Umbilical cord (tissue), 2 donors: ENCODE results near the gene DNAH17. TPM values are rescaled to one million over a fixed set of nuclear protein-coding genes. Genes with fewer than 3 reads are reported as not detected.

Experiments used
- DNase-seq: peaks from one replicate; pipeline ENCODE4 v3.0.0-alpha.2; 2015; ENCODE audit warnings: low spot score
- total RNA-seq: library from RNA; depleted of rRNA; stranded (reverse); fragments of >200 nt; gene quantifications from one replicate; pipeline ENCODE4 v1.2.3, GENCODE V29; 2014; ENCODE audit warnings: low replicate concordance; ENCODE audit not compliant: insufficient read depth

The DNAH17 gene
- total RNA-seq, 1 donor from 2014 or later, result not detected

DNA sequence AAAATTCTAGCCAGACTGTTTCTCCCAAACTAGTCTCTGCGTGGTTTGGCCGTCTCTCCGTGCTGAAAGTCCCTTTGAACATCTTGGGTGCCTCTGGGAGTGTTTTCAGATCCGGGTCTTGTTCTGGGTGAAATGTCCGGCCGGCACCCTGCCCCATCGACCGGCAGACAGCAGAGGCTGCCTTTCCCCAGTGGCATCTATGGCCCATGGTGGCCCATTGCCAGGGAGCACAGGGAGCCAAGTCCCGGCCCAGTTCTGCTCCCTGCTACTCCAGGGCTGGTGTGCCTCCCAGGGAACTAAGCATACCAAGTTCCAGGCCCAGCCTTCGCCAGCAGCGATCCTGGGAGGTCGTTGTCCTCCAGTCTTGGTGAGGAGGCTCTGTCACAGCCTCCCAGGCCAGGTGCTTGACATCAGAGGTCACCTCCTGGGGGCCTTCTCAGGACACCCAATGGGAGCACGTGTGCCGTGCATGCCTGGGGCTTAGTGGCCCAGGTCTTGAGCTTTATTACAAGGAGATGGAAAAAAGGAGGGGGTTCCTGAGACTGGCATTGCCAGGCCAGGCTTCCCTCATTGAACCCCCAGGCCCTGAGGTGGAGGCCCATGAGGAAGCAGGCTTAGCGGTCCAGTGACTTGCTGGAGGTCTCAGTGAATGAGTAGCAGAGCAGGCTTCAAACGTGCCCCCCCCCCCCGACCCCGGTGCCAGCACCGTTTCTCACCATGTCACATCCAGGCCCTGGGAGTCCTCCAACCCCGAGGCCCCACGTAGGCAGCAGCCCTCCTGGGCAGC, 144.8 kb downstream of the DNAH17 start:
- DNase-seq, result no peak

DNA sequence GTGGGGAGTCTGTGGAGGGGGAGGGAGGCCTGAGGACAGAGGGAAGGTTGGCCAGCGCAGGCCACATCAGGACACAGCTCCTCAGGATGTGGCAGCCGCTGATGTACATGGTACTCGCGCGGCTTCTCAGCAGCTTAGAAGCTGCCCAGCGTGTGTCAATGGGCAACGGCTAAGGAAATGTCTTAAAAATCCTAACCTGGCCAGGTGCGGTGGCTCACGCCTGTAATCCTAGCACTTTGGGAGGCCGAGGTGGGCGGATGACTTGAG, 145.6 kb downstream of the DNAH17 start:
- DNase-seq, result no peak

DNA sequence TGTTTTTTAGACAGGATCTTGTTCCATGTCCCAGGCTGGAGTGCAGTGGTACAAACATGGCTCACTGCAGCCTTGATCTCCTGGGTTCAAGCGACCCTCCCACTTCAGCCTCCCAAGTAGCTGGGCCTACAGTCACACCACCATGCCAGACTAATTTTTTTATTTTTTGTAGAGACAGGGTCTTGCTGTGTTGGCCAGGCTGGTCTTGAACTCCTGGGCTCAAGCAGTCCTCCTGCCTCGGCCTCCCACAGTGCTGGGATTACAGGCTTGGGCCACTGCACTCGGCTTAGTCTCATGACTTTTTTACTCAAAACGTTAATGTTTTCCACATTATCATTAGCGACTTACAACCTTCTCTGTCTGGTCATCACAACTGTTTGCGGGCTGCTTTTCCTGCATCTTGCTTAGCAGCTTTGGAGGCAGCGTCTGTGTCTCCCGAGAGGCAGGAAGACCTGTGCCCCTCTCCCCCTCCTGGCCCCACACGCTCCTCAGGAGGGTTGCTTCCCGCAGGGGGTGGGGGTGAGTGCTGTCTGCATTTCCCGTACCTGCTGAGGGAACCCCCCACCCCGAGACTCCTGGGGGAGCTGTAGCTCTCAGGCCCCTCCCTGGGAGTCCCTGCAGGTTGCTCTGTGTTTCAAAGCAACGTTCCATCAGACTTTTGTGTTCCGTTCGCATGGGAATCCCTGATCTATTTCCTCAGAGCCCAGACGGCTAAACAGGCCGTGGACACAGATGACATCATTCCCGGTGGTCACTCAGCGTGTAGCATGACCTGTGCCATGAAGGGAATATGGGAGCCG, 146.1 kb downstream of the DNAH17 start:
- no peak for DNase-seq

DNA sequence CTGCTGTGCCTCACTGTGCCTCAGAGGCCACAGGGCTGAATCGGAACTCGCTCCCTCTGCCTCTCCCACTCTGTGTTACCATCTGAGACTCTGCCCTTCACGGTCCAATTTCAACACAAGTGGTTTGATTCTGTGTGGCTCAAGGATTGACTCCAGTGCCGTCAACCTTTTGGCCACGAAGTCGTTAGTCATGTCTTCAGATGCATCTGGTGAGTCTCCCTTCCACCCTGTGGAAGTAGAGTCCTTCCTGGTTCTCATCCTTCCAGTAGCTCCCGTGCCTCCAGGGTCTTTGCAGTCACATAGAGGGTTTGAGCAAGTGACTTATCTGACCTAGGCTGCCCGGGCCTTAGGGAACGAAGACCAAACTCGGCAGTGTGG, 147.6 kb downstream of the DNAH17 start:
- DNase-seq, result no peak

DNA sequence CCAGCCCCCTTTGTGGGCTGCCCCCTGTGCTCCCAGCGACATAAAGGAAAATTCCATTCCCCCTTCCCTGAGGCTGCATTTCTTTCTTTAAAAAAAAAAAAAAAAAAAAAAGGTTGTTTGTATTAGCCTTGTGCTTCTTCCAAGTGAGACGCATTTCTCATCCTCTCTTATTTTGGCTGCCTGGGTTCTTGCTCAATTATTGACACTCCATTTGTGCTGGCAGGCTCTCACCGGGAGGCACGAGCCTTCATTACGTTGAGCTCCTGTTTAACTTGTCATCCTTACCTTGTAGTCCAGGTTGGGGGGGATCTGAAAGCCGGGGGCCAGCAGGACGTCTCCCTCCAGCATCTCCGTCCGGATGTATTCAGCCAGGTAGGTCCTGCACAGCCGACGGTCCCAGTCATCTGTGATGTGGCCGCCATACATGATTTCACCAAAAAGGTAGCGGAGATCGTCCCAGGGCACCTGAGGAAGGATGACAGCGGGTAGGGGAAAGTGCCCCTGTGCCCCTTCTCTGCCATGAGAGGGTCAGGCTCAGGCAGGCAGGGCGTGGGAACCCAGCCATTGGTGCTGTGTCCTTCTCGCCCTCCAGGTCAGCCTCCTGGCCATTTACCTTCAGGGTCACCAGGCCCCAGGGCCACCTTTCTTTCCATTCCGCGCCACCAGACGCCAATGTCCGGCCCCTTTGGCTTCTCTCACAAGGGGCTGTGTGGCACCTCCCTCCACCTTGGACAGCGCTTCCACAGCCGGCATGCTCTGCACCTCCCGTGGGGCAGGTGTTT, 148.2 kb downstream of the DNAH17 start:
- no peak for DNase-seq

DNA sequence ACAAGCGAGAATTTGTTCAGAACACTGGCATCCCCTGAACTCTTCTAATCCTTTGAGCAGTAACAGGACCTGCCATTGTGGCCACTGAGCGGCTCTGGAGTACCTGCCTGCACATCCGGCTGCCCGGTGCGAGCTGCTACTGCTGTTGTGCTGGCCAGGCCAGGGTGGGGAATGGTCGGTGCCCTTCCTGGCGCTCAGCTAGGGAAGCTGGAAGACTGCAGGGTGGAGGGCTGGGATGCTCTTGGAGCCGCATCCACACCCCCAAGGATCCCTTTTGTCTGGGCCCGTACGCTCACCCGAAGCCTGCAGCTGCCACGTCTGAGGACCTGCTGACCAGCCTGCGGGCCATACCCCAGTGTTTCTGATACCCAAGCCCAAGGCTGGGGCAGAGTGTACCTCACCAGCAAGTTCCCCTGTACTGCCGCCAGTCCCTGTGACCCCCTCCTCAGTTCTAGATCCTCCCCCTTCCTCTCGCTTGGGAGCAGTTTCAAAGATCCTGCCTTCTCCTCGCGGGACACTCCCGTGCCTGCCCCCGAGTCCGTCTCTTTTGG, 149.1 kb downstream of the DNAH17 start:
- no peak for DNase-seq

DNA sequence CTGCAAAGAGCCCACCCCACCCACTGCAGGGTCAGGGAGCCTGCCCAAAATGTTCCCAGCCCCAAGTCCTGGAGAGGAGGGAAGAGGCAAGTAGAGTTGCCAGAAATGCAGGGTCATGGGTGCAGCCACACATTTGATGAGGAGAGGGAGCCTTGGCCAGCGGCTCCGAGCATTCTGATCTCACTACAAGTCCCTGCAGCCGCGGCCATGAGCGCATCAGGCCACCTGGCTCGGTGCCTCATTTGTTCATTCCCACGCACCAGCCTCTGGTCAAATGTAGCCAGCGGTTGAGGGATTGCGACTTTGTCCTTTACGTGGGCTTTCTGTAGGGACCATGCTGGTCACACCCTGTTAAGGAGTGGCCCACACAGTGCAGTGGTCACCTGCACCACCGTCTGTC, 150.1 kb downstream of the DNAH17 start:
- DNase-seq, result no peak

DNA sequence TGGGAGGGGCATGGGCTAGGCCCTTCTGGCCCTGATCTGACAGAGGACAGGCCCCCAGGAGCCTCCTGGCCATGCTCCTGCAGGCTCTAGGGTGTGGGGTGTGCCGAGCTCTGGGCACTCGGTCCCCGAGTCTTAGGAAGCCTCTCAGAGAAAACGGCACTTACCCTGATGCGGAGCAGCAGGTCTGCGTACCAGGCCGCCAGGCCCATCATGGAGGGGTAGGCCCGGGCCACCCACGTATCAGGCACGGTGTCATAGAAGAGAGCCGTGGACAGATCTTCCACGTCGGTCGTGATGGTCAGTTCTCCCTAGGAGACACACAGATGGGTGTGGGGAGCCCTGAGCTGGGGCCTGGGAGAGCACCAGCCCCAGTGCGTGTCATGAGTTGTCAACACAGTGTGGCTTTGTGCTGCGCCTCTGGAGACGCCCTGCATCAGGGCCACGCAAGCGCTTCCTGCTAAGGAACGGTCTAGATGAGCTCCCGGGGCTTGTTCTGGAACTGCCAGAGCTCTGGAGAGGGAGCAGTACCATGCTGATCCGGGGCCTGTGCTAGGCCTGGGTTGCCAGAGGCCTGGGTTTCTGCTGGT, 150.8 kb downstream of the DNAH17 start:
- DNase-seq, result no peak

DNA sequence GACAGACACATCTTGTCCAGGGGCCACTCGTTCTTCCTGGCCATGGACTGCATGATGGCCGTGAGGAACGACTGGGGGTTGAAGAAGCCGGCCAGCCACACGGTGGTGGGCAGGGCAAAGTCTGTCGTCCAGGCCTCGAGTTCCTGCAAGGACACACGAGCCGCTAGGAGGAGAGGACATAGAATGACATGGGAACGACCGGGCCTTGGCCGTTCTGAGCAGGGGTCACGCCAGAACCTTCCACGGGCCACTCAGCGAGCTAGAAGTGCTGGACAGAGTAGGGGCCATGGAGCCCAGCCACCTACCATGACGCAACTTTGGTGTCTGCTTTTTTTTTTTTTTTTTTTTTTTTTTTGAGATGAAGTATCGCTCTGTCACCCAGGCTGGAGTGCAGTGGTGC, 151.8 kb downstream of the DNAH17 start:
- DNase-seq, result no peak

DNA sequence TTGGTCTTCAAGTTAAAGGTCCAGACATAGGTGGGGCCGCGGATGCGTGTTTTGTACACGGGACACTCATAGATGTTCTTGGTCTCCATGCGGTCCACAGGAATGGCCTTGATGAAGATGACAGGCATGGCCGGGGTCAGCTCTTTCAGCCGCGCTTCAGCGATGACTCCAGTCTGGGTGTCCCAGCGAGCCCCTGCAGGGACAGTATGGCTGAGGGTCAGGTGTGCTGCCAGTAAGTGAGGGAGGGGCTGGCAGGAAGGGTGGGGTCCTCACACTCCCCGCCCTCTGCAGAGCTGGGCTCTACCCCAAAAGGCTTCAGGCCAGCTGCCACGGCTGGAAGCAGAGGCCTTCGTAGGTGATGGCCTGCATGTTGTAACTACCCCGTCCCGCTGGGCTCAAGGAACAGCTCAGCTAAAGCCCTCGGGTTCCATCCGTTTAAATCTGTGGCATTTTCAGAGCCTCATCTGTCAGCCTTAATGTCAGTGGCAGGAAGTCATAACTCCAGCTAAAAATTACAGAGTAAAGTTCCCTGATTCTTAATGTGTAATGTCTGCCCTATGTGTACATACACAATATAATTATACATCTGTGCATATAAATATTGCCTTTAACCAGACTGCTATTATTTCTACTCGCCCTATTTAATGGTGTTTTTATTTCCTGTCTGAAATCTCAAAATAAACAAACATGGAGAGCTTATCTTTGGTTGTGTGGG, 153.1 kb downstream of the DNAH17 start:
- DNase-seq, result no peak

DNA sequence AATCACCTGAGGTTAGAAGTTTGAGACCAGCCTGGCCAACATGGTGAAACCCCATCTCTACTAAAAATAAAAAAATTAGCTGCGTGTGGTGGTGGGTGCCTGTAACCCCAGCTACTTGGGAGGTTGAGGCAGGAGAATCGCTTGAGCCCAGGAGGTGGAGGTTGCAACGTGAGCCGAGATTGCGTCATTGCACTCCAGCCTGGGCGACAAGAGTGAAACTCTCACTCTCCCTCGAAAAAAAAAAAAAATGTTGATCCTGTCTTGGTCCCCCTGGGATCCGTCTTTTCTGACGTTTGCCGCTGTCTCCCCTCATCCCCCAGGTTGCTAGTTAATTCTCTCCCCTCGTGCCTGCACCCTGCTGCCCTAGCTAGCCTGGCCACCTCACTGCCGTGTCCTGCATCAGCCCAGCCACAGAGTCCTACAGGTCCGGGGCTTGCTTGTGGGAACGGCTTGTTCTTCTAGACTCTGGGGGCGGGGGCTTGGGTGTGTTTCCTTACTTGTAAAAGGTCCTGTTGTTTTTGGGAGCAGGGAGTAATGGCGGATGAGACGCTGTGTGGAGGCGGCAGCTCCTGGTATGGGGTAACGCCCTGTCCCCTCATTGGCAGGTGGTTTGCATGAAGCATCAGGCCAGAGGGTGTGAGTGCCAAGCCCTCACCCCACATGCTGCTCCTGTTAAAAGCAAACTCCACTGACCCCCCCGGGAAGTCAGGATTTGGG, 154.2 kb downstream of the DNAH17 start:
- no peak for DNase-seq

DNA sequence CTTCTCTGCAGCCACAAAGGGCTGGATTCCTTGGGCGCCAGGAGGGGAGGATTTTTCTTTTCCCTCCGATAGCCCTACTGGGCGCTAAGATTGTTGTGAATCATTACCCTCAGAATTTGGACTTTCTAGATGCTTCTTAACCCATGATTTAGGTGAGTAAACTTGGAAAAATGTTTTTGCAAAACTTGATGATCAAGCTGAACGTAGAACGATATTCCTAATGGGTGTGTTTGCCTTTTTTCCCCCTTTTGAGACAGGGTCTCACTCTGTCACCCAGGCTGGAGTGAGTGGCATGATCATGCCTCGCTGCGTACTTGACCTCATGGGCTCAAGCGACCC, 155.0 kb downstream of the DNAH17 start:
- DNase-seq, result no peak

DNA sequence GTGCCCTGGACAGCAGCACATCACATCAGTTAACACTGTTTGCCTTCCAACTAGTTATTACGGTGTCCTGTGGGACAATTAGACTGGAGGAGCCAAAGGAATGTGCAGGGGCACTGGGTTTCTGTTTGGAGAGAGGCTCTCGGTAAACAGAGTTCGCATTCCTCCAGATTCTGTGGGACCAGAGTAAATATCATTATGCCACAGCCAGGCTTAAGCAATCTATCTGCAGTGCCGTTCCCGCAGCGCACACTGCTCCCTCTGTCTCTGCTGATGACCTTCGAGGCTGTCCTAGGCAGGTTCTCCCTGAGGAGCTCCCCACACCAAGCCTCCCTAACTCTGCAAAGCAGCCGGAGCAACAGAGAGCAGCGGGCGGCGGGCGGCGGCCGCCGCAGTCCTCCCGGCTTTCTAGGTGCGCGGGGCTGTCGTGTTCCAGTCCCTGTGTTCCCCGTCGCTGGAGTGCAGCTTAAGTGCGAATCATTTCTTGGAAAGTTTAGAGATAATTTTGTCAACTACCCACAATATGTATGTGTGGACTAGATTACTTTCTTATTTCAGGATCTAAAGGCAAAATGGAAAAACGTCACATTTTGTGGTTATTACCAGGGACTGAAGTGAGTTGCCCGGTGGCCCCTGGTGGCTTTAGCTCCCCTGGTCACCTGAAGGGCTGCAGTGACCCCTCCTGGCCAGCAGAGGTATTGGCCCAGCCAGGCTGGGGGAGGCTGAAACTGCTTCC, 155.5 kb downstream of the DNAH17 start:
- peak; percentile 67 for DNase-seq

DNA sequence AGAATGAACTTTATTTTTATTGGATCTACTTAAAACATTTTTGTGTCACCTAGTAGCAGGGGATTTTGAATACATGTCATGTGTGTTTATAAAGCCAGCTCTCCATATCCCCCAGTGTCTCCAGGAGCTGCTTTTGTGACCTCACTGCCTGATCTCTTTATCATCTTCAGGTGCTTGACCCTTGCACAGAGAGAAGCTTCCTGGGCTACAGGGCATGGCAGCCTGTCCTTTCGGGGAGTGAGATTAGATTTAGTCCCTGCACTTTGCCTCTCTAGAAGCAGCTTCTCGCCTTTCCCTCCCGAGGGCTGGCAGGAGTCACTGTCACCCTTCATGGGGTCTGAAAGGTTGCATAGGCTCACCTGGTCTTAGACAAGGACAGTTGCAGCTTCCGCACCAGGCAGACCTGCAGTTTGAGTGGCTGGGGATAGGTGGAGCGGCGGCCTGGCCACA, 156.1 kb downstream of the DNAH17 start:
- DNase-seq, result no peak

DNA sequence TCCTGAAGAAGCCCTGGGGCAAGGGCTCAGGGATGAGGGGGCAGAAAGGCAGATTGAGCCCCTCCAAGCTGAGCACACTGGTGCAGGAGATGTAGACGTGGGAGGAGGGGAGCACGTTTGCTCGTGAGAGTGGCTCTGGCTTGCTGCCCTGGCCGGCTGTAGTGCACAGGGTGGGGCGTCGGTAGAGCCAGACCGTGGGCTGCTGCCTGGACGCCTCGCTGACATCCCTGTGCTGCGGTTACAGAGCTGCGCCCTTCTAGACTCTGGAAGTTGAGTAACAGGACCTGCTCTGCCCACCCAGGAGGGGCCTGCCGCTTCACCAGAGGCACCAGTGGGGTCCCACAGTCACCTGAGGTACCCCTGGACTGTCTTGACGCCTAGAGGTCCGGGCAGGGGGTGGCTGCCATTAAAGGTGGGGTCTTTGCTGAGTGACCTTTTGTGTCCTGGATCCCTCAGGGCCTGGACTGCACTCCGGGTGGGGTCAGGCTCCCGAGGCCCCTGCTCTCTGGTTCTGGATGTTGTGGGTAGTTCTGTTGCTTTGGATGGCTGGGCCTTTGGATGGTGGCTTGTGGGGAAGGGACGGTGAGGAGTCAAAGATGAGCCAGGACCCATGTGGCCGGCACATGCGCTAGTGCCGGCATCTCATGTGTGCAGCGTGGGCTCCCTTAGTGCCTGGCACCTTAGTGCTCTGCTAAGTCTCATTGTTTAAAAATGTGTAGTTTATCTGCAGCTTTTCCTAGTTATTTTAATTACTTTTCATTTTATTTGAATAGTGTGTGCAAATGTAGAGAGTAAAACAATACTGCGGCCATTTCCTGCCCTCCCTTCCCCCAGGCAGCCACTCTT, 157.0 kb downstream of the DNAH17 start:
- no peak for DNase-seq

DNA sequence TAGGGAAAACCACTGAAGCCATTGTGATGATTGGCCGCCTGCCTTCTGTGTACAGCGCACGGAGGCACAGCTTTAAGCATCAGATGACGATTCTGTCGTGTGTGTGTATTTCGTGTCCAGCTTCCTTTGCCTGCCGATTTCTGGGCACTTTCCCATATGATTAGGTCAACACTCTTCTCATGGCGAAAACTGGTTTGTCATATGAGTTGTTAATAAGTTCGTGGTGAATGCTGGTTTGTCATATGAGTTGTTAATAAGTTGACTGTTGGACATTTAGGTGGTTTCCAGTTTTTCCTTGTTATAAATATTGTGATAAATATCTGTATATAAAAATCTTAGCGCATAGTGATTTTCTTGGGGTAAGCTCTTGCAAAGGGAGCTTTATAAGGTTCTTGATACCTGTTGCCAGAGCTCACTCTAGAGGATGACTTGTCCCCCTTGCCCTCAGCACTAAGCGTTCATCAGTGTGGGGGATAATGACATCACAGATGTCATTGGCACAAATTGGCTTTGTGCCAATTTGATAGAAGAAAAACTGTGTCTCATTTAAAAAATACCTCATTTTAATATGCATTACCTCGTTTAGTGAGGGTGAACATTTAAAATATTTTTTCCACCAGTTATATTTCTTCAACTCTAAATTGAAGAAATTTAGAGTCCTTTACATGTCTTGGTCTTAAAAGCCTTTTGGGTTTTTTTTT, 158.7 kb downstream of the DNAH17 start:
- no peak for DNase-seq

DNA sequence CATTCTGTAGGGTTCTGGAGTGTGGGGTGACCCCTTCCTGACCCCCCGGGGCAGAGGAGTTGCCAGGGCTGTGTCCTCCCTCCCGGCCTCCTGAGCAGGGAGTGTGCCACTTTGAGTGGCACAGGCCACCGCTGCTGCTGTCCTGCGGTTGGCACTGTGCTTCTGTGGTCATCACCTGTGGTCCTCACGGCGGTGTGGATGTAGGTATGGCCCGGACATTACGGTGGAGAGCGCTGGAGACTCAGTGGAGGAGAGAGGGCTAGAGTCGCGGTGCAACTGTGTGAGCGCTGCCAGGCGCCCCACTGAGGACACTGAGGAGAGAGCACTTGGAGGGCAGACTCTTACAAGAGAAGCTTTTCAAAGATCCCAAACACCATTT, 159.7 kb downstream of the DNAH17 start:
- DNase-seq, result no peak

DNA sequence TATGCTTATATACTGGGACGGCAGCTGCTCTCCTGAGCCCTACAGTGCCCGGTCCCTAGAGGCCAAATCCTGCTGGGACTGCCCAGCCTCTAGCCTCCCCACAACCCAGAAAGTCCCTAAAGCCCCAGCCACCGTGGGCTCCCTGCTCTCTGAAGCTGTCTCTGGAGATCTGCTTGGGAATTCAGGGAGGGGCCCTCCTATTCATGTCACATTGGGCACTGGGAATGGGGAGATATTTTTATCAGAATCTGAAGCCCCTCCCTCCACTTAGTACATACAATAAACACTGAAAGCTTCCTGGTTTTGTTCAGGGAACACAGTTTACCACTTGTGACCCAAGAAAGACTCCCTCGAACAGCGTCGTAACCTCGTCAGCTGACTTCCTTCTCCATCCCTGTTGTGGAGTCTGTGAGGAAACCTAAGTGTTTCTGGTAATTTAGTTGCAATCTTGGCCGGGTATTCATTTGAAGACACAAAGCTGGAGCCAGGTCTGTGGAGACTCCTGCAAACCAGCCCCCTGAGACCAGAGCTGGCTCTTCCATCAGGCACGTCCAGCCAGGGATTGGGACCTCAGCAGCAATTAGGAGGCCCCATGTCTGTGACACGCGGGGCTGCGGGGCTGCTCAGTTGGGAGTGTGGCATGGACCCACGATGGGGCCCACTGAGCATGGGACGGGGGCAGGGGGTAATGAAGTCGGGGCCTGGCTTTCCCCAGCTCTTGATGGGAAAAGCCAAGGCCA, 160.2 kb downstream of the DNAH17 start:
- DNase-seq, result peak; percentile 73
